BLaER1 treated with 17β-estradiol and CSF1 and Interleukin-3, amounts not matched to agents 10 nM and 100 nM (cell line): ENCODE results near the gene PLEKHA6.

Source experiments
- H3K27ac ChIP-seq, 11 experiments: shearing (Covaris generic); formaldehyde crosslinking; 2 replicates each; pipeline ENCODE4 v1.8.1; 2022
- H3K27me3 ChIP-seq, 11 experiments: shearing (Covaris generic); formaldehyde crosslinking; 2 replicates each; pipeline ENCODE4 v1.8.1; 2022
- H3K36me3 ChIP-seq, 11 experiments: shearing (Covaris generic); formaldehyde crosslinking; 2 replicates each; pipeline ENCODE4 v1.8.1; 2022
- H3K4me1 ChIP-seq, 10 experiments: shearing (Covaris generic); formaldehyde crosslinking; 2 replicates each; pipeline ENCODE4 v1.8.1; 2022
- H3K4me2 ChIP-seq, 11 experiments: shearing (Covaris generic); formaldehyde crosslinking; 2 replicates each; pipeline ENCODE4 v1.8.1; 2022
- H3K4me3 ChIP-seq, 10 experiments: shearing (Covaris generic); formaldehyde crosslinking; 2 replicates each; pipeline ENCODE4 v1.8.1; 2022
- H3K9ac ChIP-seq, 11 experiments: shearing (Covaris generic); formaldehyde crosslinking; 2 replicates each; pipeline ENCODE4 v1.8.1; 2022
- H3K9me3 ChIP-seq, 11 experiments: shearing (Covaris generic); formaldehyde crosslinking; replicated peaks in 1 of 11; 2 replicates each; pipeline ENCODE4 v1.8.1; 2022
- H4K20me1 ChIP-seq, 11 experiments: shearing (Covaris generic); formaldehyde crosslinking; 2 replicates each; pipeline ENCODE4 v1.8.1; 2022
- Cebpa-rat ChIP-seq, 11 experiments: shearing (Covaris generic); IDR thresholded peaks; 2 replicates each; pipeline ENCODE4 v1.8.1; 2022

Gene PLEKHA6

DNA sequence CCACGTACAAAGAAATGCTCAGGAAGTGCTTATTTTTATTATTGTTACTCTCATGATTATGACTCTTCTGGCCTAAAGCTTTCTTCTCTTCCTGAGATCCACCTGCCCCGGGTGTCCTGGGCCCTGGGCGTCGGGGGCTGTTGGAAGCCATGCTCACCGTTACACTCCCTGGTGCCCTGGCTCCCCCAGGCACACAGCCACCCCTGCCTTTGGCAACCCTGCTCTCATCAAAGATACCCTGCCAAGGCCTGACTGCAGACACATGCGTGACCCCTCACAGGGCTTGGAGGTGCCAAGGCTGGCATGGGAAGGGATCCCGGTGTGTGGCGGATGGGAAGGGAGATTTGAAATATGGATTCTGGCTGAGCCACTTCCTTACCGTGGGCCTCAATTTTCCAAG lies 160.2 kb downstream of the PLEKHA6 start:
- H4K20me1 ChIP-seq: no peaks in the 10 kb centered on the region; a peak in 1 of 22 replicates
- peaks cover 0 to 7% (median 0%) of the 10 kb centered on the region in 11 experiments; a peak in 1 of 22 replicates for H3K27me3 ChIP-seq
- H3K9ac ChIP-seq: no peak overlapping the region
- no peak for TF ChIP-seq Cebpa-rat (IDR thresholded peaks at IDR 0.05)
- H3K4me3 ChIP-seq: no peak overlapping the region
- peaks cover 16 to 59% (median 50%) of the 10 kb centered on the region in 10 experiments for H3K4me1 ChIP-seq
- peak overlapping the region in 5 of 11 experiments; percentile 15 to 48 (median 44); a peak in 6 of 22 replicates for H3K27ac ChIP-seq
- no peaks in the 10 kb centered on the region for H3K36me3 ChIP-seq
- H3K9me3 ChIP-seq: no peaks in the 10 kb centered on the region
- H3K4me2 ChIP-seq: peak overlapping the region in 10 of 11 experiments; percentile 7 to 95 (median 85); a peak in 17 of 22 replicates

DNA sequence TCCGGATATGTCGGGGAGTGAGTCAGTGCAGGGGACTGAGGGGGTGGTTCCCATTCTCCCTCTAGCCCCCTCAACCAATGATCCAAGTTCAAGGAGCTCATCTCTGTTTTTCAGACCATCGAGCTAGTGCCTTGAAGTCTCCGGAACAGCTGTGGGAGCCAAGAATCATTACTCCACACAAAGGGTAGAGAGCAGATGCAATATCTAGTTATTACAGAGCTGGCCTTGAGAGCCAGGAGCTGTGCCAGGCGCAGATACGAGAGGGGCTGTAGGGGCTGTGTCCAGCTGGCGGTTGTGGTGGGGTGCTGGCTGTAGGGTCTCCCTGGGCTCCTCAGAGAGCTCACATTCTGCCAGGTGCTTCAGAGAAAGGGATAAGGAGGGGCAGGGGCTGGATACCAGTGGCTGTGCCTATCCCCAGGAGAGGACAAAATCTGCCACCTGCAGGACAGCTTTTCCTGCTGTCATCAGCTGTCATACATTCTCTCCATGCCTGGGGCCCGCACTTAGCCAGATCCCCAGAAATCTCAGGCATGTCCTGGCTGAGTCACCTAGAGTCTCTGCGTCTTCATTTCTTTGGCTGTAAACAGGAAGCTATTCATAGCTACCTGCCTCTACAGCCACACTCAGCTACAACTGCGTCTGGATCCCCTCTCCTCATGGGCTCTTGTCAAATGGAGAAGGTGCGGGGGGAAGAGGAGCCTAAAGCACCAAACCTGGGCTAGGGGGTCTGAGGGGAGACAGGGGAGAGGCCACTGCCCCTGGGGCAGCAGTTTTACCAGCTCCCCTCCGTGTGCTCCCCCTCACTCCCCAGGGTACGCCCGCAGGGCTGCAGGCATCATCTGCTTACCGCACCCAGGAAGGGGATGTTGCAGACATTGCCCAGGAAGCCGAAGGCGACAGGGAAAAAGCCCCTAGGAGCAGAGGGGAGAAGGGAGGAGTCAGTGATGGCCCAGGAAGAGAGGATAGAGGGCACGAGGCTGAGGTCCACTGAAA lies 161.1 kb downstream of the PLEKHA6 start:
- peaks cover 0 to 7% (median 0%) of the 10 kb centered on the region in 11 experiments; a peak in 1 of 22 replicates for H3K27me3 ChIP-seq
- no peaks in the 10 kb centered on the region; a peak in 1 of 22 replicates for H4K20me1 ChIP-seq
- H3K9ac ChIP-seq: peak overlapping the region in 4 of 11 experiments; percentile 8 to 60 (median 38); a peak in 5 of 22 replicates
- H3K36me3 ChIP-seq: no peaks in the 10 kb centered on the region
- no peaks in the 10 kb centered on the region for H3K9me3 ChIP-seq
- H3K4me2 ChIP-seq: peak overlapping the region; percentile 55 to 95 (median 85)
- peaks cover 24 to 69% (median 60%) of the 10 kb centered on the region in 10 experiments for H3K4me1 ChIP-seq
- no peak for TF ChIP-seq Cebpa-rat (IDR thresholded peaks at IDR 0.05)
- H3K4me3 ChIP-seq: no peak overlapping the region
- peak overlapping the region in 6 of 11 experiments; percentile 1 to 48 (median 40); a peak in 9 of 22 replicates for H3K27ac ChIP-seq

DNA sequence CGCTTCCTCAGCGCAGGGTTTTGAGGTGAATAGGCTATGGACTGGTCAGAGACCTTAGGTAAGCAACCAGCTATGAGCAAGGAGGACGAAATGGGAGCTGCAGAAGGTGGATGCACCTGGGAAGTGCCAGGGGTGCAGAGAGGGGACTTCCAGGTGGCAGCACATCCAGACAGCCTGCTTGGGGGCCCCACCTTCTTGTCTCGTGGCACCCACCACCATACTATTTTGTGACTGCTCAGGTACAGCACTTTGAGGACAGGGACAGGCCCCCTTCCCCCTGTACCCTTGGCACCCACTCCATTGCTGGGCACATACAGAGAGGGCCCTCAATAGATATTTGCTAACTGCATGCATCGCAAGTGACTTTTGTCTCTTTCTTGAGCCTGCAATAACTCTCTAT lies 162.7 kb downstream of the PLEKHA6 start:
- Histone ChIP-seq H3K27me3 (peaks cover 0 to 7% (median 0%) of the 10 kb centered on the region in 11 experiments; a peak in 1 of 22 replicates), H3K4me2 (peak overlapping the region in 9 of 11 experiments; percentile 81 to 96 (median 91); a peak in 16 of 22 replicates), H3K4me3 (no peak overlapping the region), H3K9me3 (no peaks in the 10 kb centered on the region), H3K27ac (peak overlapping the region in 2 of 11 experiments; percentile 33 to 82; a peak in 1 of 22 replicates), H3K4me1 (peaks cover 31 to 85% (median 75%) of the 10 kb centered on the region in 10 experiments), H4K20me1 (no peaks in the 10 kb centered on the region; a peak in 1 of 22 replicates), H3K9ac (peak overlapping the region in 1 of 11 experiments; percentile 50; a peak in 1 of 22 replicates), H3K36me3 (no peaks in the 10 kb centered on the region)
- TF ChIP-seq Cebpa-rat (IDR thresholded peaks at IDR 0.05): no peak

DNA sequence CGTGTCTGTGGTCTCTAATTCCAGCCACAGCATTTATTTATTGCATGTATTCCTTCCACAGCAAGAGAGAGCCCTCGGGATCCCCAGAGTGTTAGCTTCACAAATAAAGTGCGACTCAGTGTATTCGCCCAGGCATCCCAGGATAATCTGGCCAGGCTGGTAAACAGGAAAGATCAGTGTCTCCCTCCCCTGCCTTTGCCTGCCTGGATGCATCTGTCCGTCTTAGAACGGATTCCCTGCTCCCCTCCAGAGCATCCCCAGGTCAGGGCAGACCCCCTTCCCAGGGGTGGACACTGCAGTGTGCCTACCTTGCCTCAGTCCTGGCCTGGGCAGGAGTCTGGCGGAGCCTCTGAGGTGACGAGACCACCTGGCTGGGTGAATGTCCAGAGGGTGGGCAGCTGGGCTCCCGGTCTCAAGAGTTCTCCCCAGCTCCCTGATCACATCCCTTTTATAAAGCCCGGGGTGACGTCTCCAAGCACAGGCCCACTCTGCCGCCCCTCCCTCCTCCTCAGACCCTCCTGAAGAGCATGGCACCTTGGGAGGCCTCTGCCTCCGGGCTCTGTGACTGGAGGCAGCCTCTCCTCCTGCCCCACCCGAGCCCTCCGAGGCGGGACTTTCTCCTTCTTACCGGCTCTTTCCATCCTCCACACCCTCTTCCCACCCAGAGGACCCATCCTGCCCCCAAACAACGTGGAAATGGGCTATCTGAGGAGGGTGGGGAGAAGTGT lies 163.5 kb downstream of the PLEKHA6 start, which contains the start of gene KISS1:
Gene KISS1, minus strand, starts transcription at position 424 of the 728 bp plus-strand sequence. CDS start 3,615 bp downstream, outside the sequence.
- no peak for TF ChIP-seq Cebpa-rat (IDR thresholded peaks at IDR 0.05)
- Histone ChIP-seq H3K27ac (peak within 1 kb of the TSS in 4 of 11 experiments; percentile 20 to 82 (median 43); a peak in 6 of 22 replicates), H3K4me3 (no peak within 1 kb of the TSS), H3K9ac (peak within 1 kb of the TSS in 4 of 11 experiments; percentile 9 to 50 (median 30); a peak in 5 of 22 replicates), H3K4me2 (peak within 1 kb of the TSS in 10 of 11 experiments; percentile 17 to 96 (median 89); a peak in 20 of 22 replicates), H4K20me1 (no peaks in the 10 kb centered on the region; a peak in 1 of 22 replicates), H3K36me3 (no peaks in the 10 kb centered on the region), H3K4me1 (peaks cover 37 to 93% (median 84%) of the 10 kb centered on the region in 10 experiments), H3K9me3 (no peaks in the 10 kb centered on the region), H3K27me3 (peaks cover 0 to 7% (median 0%) of the 10 kb centered on the region in 11 experiments; a peak in 1 of 22 replicates)

DNA sequence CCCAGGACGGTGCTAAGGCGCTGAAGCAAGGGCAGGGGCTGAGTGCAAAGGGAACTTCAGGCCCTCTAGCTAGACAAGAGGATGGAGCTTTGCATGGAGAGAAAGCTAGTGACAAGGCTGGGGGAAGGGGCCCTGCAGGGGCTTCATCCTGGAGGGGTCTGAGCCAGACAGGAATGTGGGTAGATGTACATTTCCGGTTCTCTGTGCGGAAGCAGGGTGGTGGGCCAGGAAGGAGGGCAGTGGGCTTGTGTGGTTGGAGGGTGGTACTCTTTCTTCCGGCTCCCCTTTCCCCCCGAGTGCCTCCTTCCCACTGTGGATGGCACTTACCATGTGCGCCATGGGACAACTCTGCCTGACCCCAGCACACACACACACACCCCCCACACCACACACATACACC lies 165.0 kb downstream of the PLEKHA6 start:
- no peaks in the 10 kb centered on the region for H3K36me3 ChIP-seq
- peak overlapping the region in 8 of 11 experiments; percentile 45 to 87 (median 70); a peak in 15 of 22 replicates for H3K27ac ChIP-seq
- no peak for TF ChIP-seq Cebpa-rat (IDR thresholded peaks at IDR 0.05)
- H3K4me1 ChIP-seq: peaks cover 49 to 99% (median 95%) of the 10 kb centered on the region in 10 experiments
- no peaks in the 10 kb centered on the region; a peak in 1 of 22 replicates for H4K20me1 ChIP-seq
- H3K9ac ChIP-seq: peak overlapping the region in 8 of 11 experiments; percentile 2 to 71 (median 46); a peak in 12 of 22 replicates
- H3K4me3 ChIP-seq: peak overlapping the region in 5 of 10 experiments; percentile 0 to 20 (median 14); a peak in 4 of 20 replicates
- no peaks in the 10 kb centered on the region for H3K9me3 ChIP-seq
- H3K27me3 ChIP-seq: peaks cover 0 to 7% (median 0%) of the 10 kb centered on the region in 11 experiments; a peak in 1 of 22 replicates
- peak overlapping the region; percentile 54 to 96 (median 87) for H3K4me2 ChIP-seq

DNA sequence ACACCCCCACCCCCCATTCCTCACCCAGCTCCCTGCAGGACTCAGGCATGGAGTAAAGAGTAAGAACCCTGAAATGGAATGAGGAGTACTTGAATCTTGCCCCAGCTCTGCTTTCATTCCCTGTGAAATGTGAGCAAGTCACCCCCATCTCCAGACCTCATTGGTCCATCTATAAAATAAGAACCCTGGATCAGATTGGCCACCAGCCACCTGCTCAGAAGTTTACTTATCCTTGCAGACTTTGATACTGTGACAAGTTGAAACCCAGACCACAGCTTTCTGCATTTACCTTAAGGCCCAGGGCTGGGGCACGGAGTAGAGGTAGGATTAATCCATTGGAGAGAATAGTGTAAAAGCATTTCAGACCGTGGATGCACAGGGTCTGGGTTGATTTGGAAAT lies 165.6 kb downstream of the PLEKHA6 start:
- peak overlapping the region in 2 of 10 experiments; percentile 1 to 14; a peak in 2 of 20 replicates for H3K4me3 ChIP-seq
- peaks cover 52 to 99% (median 95%) of the 10 kb centered on the region in 10 experiments for H3K4me1 ChIP-seq
- H4K20me1 ChIP-seq: no peaks in the 10 kb centered on the region; a peak in 1 of 22 replicates
- peak overlapping the region in 6 of 11 experiments; percentile 19 to 71 (median 62); a peak in 8 of 22 replicates for H3K9ac ChIP-seq
- peak overlapping the region; percentile 54 to 96 (median 87) for H3K4me2 ChIP-seq
- H3K27ac ChIP-seq: peak overlapping the region in 7 of 11 experiments; percentile 45 to 87 (median 82); a peak in 12 of 22 replicates
- no peaks in the 10 kb centered on the region for H3K9me3 ChIP-seq
- TF ChIP-seq Cebpa-rat (IDR thresholded peaks at IDR 0.05): peak in 1 of 11 experiments; percentile 31; a peak in 1 of 22 replicates
- peaks cover 0 to 7% (median 0%) of the 10 kb centered on the region in 11 experiments; a peak in 1 of 22 replicates for H3K27me3 ChIP-seq
- H3K36me3 ChIP-seq: no peaks in the 10 kb centered on the region

DNA sequence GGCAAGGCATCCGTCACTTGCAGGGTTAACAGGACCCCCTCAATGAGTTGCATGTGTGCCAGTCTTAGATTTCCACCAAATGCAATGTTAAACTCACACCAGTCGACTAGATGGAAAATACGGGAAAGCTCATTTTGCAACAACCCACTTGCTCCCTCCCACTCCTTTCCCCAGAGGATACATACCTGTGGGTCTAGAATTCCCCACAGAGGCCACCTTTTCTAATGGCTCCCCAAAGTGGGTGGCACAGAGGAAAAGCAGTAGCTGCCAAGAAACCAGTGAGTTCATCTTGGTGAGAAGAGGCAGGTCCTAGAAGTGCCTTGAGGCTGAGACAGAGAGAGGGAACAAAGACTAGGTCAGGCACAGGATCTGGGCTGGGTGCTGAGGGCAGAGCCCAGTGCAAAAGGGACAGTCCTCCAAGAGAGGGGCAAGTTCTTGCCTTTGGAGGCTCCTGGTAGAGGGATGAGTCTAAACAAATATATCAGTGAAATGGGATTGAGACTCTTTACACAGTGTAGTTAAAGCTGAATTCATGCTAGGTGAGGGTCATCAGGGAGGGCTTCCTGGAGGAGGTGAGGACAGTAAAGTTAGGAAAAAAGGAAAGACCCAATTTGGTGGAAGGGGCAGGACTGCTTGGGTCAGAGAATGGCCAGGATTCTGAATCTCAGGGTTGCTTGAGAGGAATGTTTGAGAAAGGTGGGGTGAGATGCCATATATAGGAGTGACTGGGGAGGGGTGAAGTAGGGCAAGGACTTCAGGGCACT lies 167.0 kb downstream of the PLEKHA6 start:
- no peaks in the 10 kb centered on the region for H3K9me3 ChIP-seq
- peak overlapping the region in 3 of 11 experiments; percentile 3 to 20 (median 7); a peak in 4 of 22 replicates for H3K9ac ChIP-seq
- no peak overlapping the region for H3K4me3 ChIP-seq
- H3K4me2 ChIP-seq: peak overlapping the region; percentile 16 to 96 (median 87); a peak in 19 of 22 replicates
- no peak for TF ChIP-seq Cebpa-rat (IDR thresholded peaks at IDR 0.05)
- H3K4me1 ChIP-seq: peaks cover 57 to 99% (median 95%) of the 10 kb centered on the region in 10 experiments
- peaks cover 0 to 7% (median 0%) of the 10 kb centered on the region in 11 experiments; a peak in 1 of 22 replicates for H3K27me3 ChIP-seq
- no peaks in the 10 kb centered on the region; a peak in 1 of 22 replicates for H4K20me1 ChIP-seq
- H3K36me3 ChIP-seq: no peaks in the 10 kb centered on the region
- peak overlapping the region in 4 of 11 experiments; percentile 82 to 87 (median 84); a peak in 8 of 22 replicates for H3K27ac ChIP-seq
